PC-9 (cell line): Measurements from ENCODE around the gene SPINK4.

Experiments
- CTCF ChIP-seq: fragments of 200-600 bp; sonication (generic); conservative IDR thresholded peaks from 2 replicates; pipeline ENCODE4 v1.6.1; 2017; ENCODE audit warnings: mixed run types, antibody characterized with exemption, mild to moderate bottlenecking, moderate library complexity
- EZH2 ChIP-seq: fragments of 200-600 bp; sonication (generic); IDR thresholded peaks from 2 replicates; pipeline ENCODE4 v1.8.0; 2017; ENCODE audit warnings: antibody characterized with exemption, low read depth

- TF ChIP-seq CTCF: no peak
- no peak for TF ChIP-seq EZH2
Observed at GRCh38 chr9:33220681-33221567, 19.0 kb upstream of the SPINK4 start.
